Measurements from ENCODE around the gene MRTFB.
"Not testable (repeated sequence)": the region's sequence is repeated elsewhere in the genome, so short reads cannot be mapped to it uniquely, and the experiment has no call there.

The MRTFB gene

DNA sequence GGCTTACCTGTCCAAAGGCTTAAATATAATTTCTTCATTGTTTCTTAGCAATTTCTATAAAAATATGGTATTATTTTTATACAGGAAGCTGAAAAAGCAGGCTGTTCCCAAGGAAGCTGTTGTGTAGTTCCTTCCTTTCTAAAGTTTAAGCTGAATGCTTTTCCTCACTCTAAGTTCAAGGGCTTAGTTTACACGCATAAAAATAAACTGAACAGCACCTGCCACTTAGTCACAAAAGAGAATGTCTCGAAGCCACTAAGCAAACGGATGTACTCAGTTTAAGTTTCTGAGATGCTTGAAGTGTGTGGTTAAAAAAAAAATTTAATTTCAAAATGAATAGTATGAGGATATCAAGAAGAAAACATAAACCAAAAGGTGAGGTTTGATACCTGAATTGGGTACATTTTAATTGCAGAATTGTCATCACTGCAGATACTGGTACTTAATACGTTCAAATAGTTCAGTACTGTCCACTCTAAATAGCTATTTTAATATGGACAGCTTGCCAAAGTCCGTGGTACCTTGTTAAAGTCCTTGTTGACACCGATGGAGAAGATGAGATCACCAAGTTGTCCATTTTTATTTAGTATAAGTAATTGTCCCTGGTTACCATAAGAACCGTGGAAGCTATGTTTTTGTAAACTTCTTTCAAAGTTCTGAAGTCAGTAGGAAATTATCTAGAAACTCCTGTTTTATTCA lies 38.1 kb downstream of the MRTFB start:
- DNase-seq, result no peak

- no peak for DNase-seq
Observed at GRCh38 chr16:14109782-14110727, 38.9 kb downstream of the MRTFB start.

DNA sequence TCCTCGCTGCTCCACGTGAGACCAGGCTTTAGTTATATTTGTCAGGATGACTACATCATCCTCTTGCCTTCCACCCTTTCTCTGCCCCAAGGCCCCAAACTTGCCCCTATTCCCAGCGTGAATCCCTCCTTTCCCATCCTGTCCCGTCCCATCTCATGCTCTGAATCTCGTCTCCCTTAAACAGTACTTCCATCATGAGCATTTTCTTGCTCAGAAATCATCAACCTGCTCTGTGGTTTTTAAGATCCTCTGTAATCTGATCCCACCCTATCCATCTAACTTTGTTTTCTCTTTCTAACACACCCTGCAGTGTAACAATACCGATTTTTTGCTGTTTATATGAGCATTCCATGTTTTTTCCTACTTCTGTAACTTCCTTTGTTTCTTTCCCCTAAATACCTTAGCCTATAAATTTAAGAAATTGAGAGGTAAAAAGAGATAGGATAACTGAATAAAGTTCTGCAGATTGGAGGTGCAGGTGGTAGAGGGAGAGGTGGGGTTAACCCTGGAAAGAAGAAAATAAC lies 39.7 kb downstream of the MRTFB start:
- no peak for DNase-seq

GRCh38 chr16:14111713-14112538 lies 40.8 kb downstream of the MRTFB start:
- no peak for DNase-seq

- DNase-seq, result no peak
Observed at GRCh38 chr16:14112539-14112856, 41.4 kb downstream of the MRTFB start.

DNA sequence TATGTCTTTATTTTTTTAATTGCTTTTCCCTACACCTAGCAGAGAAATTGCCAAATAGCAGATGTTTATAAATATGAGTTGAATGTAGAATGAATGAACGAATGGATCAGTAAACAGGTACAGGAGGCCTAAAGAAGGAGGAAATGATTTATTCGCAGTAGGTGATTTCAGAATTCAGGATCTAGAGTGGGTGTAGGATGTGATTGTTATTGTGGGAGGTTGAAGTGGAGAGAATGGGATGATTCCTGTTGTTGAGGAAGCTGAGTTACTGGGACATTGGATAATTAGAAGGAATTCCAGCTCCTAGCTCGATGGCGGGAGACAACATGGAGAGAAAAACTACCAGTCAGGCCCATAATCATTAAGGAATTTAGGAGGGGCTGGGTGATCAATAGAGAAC lies 42.2 kb downstream of the MRTFB start:
- no peak for DNase-seq

DNA sequence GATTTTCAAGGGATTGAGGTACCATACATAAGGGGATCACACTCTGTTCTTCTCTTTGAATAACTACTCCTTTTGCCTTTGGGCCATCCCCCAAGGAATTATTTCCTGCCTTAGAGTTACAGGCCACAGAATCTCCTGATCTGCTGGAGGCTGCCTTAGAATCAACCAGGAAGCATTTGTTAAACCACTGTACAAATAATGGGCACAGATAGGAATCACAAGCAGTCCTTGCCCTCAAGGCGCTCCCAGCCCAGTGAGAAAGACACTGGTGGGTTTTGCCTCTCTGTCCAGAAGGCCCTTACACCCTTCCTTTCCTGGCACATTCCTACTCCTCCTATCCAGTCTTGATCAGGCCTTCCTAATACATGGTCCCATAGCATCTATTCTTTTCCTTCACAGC lies 45.9 kb downstream of the MRTFB start:
- DNase-seq, result no peak

- no peak for DNase-seq
Observed at GRCh38 chr16:14119799-14120198, 48.7 kb downstream of the MRTFB start.

DNA sequence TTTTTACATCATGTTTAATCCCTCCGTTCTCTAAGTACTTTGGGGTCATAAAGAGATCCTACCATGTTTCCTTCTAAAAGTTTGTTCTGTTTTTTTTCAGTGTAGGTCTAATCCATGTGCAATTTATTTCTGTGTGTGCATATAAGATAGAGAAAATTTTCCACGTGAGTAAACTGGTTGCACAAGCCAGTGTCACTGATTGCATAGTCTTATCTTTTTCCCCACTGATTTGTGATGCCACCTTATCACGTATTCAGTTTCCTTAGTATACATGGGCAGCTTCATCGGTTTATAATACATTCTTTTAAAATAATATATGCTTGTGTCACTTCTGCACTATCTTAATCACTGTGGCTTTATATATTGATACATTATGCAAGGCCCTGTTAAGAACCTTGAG lies 49.2 kb downstream of the MRTFB start:
- no peak for DNase-seq

DNA sequence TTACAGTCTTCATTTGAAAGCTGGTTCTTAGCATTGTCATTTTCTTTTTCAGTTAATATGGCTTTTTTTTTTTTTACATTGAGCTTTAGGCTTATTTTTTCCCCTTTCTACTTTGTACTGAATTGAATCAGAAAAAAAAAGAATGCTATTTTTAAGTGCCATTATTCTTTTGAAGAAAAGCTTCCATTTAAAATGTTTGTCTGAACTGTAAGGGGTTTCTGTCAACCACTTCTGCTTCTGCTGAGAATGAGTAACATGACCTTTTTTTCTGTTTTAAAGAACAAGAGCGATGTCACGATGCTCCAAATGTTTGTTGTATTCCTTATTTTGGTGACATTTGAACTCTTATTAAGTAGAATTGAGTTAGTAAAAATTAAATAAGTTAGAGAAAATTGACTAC lies 50.0 kb downstream of the MRTFB start:
- no peak for DNase-seq

- no peak for DNase-seq
Observed at GRCh38 chr16:14121872-14122271, 50.8 kb downstream of the MRTFB start.

DNA sequence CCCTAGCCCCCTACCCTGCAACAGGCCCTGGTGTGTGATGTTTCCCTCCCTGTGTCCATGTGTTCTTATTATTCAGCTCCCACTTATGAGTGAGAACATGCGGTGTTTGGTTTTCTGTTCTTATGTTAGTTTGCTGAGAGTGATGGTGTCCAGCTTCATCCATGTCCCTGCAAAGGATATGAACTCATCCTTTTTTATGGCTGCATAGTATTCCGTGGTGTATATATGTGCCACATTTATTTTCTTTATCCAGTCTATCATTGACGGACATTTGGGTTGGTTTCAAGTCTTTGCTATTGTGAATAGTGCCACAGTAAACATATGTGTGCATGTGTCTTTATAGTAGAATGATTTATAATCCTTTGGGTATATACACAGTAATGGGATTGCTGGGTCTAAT lies 51.3 kb downstream of the MRTFB start:
- DNase-seq, result not testable (repeated sequence)

DNA sequence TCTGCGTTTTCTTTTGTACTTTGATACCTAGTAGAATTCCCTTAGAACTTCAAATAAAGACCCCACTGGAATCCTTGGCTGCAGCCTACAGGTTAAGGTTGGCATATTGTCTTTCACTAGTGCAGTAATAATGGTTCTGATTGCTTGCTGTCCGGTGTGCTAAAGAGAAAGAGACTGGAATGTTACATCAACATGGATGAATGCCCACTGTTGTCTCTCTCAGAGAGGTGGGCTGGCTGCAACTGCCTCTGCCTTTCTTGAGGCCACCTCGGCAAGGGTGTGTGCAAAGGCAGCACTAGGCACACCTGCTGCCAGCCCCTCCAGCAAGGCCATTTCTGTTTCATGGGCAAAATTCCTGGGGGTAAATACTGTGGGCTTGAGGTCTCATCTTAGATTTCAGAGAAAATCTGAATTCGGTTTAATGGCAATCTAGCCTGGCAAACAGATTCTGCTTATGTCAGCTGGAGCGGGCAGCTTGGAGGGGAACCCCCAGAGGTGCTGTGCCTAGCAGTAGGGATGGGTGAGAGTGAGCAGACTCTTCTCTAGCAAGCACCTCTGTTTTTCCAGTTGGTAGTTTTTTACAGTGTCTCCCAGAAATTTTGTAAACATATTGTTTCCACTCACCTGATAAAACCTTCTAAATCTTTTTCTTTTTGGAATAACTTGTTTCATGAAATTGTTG lies 54.0 kb downstream of the MRTFB start:
- no peak for DNase-seq

- no peak for DNase-seq
Observed at GRCh38 chr16:14125708-14126107, 54.6 kb downstream of the MRTFB start.

GRCh38 chr16:14128097-14128496 lies 57.0 kb downstream of the MRTFB start:
- DNase-seq, result no peak

DNA sequence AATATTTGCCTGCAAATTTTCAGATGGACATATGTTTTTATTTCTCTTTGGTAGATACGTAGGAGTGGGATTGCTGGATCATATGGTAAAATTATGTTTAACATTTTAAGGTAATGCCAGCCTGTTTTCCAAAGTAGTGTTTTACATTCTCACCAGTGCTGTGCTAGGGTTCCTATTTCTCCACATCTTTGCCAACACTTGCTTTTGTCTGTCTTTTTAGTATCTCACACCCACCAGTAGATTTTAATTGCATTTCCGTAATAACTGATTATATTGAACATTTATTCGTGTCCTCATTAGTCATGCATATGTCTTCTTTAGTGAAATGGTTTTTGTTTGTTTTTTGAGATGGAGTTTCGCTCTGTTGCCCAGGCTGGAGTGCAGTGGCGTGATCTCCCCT lies 58.4 kb downstream of the MRTFB start:
- DNase-seq, result no peak

GRCh38 chr16:14131774-14132695 lies 60.9 kb downstream of the MRTFB start:
- no peak for DNase-seq

- no peak for DNase-seq
Observed at GRCh38 chr16:14132696-14133048, 61.6 kb downstream of the MRTFB start.

GRCh38 chr16:14133907-14134306 lies 62.8 kb downstream of the MRTFB start:
- no peak for DNase-seq

GRCh38 chr16:14135704-14136103 lies 64.6 kb downstream of the MRTFB start:
- DNase-seq, result no peak

GRCh38 chr16:14139872-14140271 lies 68.8 kb downstream of the MRTFB start:
- DNase-seq, result no peak

DNA sequence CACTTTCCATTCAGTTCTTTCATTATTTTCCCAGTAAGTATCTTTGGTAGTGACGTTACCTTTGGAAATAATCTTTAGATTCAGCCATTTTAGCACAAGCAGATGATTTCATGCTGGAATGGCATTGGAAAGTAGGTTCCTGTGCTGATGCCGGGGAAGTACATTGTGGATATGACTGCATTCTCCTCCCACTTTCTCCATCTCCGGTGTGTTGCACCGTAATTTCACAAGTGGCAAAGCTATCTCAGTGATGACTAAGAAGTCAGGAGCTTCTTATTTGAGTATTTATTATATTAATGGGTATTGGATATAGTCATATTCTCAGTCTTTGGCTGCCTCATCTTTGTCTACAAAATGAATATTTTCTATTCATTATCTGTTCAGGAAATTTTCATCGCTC lies 69.8 kb downstream of the MRTFB start:
- no peak for DNase-seq

Measured in NCI-H526 treated with DMSO at 0.1 percent for 48 hours (cell line).